Activated CD4-positive, CD25-positive, alpha-beta regulatory T cell (primary cell): ENCODE results near the gene OGFOD3.
"Not testable (repeated sequence)": the region's sequence is repeated elsewhere in the genome, so short reads cannot be mapped to it uniquely, and the experiment has no call there.

ENCODE experiments used
- DNase-seq, 4 experiments: peaks; one replicate each; lab custom pipeline; 2025; lab: John Stamatoyannopoulos, UW

OGFOD3 gene

DNA sequence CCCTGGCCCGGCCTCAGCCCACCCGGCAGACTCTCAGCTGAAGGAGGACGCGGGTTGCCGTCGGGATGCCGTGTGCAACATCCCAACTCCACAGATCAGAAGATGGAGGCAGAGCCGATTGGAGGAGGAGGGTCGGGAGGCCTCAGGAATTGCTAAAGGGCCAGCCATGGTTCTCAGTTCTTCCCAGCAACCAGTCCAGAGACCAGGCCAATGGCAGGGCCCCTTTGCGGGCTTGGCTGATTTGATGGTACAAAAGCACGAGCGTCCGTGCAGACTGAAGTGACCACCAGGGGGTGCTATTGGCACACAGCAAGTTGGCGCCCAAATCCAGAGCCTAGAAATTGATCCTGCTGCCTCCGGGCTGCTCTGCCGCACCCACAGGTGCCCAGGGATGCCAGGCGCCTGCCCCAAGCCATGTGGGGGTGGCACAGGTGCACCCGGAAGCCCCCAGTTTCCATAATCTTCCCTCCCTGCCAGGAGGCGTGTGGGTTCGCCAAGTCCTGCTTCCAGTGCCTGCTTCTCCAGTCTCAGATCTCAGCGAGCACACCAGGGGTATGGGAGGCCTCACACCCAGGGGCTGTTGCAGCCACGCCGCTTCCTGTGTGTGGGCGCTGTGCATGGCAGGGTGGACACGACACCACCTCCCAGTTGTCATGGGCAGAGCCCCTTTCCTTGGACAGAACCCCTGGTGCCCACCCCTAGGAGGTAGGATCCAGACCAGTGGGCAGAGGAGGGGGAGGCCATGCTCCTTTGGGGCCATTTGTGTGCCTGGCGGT lies 66.5 kb downstream of the OGFOD3 start:
- DNase-seq = peak; percentile 63 to 75 (median 72)

DNA sequence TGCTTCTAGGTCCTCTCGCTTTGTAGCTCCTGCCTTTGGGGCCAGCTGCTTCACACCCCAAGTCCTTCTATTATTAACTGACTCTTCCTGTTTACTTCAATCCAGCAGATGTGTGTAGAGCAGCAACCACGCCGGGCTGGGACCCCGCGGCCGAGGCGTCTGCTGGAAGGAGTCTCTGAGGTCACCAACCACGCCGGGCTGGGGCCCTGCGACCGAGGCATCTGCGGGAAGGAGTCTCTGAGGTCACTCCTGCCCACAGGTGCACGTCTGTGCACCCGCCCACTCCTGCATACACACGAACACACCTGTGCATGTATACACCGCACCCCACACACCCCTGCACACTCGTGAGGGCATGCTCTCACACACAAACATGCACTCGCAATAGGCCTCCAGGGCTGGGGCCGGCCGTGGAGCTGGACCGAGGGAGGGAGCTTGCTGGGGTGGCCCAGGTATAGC lies 67.1 kb downstream of the OGFOD3 start:
- DNase-seq = no peak

DNA sequence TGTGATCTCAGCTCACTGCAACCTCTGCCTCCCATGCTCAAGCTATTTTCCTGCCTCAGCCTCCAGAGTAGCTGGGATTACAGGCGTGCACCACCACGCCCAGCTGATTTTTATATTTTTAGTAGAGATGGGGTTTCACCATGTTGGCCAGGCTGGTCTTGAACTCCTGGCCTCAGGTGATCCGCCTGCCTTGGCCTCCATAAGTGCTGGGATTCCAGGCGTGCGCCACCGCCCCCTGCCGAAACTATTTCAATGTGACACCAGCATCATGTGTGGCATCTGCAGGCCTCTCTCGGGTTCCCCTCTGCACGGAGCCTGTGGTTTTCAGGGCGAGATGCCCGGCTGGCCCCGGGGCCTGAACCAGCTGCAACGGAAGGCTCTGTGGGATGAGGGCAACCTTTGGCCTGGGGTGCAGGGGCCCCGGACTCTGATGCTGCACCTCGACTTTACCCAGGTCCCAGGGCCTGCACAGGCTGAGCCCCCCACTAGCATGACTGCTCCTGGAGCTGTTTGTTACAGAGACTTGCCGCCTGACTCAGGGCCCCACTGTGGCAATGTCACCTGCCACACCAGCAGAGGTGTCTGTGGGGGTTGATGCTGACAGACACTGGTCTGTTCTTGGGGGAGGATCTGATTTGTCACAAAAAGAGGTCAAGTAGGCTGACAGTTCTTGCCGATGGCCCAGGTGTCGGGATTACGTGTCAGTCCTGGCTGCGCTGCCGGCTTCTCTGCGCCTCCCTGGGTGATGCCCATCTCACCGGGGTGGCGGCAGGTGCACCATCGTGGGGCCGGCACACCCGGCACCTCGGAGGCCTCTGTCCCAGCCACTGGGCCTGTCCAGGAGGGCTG lies 68.0 kb downstream of the OGFOD3 start:
- DNase-seq = no peak

DNA sequence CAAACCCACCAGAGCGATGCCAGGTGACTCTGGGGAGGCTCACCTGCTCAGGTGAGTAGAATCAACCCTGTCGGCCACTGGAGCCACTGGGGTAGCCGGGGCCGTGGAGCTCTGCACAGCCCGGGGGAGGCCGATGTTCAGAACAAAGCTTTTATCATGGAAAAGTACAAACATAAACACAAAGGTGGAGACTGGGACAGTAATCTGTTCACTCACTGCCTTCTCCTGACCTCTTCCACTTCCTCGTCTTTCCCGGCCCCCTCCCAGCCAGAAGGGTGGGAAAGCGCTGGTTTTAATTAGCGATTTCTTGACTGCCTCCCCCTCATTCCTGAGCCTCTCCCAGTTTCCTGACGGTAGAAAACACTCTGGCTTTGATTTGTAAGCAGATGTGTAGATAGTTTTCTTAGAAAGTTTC lies 69.1 kb downstream of the OGFOD3 start:
- DNase-seq = no peak

DNA sequence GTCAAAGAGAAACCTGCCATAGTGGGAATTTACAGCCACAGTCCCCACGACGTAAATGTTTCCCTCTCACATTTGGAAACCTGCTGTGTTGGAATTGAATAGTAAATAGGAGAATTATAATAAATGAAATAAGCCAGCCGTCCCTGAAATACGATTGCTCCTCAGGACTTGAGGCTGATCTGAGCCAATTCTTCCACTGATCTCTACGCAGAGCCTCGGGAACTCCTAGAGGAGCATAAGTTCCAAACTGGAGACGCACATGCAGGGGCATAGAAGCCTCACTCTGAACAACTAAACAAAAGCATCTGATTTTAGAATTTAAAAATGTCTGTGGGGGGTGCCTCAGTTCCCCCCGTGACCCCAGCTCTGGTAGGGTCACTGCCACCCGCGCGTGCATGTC lies 69.5 kb downstream of the OGFOD3 start:
- no peak for DNase-seq

DNA sequence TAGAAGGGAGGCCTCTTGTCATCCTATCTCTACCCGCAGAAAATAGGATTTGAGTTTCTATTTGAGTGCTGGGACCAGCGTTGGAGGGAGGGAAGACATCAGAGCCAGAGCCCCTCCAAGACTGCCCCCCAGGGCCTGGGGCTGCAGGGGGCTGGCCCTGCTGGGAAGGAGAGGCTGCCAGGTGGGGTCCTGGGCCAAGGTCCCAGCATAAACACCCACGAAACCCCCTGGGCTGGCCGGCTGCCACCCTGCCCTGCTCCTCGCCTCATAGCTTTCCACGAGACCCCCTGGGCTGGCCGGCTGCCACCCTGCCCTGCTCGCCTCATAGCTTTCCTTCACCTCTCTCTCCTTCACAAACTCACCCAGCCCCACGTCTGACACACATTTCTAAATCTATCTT lies 70.0 kb downstream of the OGFOD3 start:
- no peak for DNase-seq

DNA sequence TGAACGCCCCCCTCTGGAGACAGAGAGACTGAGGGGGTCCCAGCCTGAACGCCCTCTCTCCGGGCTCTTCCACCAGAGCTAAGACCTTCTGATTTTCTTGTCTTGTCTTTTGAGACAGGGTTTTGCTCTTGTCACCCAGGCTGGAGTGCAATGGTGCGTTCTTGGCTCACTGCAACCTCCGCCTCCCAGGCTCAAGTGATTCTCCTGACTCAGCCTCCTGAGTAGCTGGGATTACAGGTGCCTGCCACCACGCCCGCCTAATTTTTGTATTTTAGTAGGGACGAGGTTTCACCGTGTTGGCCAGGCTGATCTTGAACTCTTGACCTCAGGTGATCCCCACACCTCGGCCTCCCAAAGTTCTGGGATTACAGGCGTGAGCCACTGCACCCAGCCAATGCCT lies 70.4 kb downstream of the OGFOD3 start:
- DNase-seq = not testable (repeated sequence)

DNA sequence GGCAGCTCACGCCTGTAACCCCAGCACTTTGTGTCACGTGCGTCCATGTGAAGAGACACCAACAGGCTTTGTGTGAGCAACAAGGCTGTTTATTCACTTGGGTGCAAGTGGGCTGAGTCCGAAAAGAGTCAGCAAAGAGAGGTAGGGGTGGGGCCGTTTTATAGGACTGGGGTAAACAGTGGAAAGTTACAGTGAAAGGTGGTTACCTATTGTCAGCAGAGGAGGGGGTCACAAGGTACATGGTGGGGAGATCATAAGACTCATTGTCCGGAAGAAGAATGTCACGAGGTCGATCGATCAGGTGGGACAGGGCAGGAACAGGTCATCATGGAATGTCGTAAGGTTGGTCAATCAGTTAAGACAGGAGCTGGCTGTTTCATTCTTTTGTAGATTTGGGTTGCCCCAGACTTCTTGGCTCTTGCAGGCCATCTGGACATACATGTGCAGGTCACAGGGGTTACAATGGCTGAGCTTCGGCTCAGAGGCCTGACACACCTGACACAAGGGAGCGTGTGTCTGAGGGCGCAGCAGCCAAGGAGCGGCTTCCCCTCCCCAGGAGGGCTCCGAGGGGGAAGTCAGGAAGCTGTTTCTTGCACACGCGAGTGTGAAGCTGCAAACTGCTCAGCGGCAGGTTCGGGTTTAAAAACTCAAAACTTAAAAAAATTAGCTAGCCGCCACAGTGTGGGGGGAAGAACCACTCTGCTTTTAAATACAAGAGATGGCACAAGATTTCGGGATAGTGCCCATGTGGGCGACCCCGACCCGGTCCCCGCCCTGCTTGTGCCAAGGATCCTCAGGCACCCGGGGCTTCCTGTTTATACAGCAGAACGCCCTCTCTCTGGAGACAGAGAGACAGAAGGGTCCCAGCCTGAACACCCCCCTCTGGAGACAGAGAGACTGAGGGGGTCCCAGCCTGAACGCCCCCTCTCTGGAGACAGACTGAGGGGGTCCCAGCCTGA lies 71.8 kb downstream of the OGFOD3 start:
- no peak for DNase-seq

DNA sequence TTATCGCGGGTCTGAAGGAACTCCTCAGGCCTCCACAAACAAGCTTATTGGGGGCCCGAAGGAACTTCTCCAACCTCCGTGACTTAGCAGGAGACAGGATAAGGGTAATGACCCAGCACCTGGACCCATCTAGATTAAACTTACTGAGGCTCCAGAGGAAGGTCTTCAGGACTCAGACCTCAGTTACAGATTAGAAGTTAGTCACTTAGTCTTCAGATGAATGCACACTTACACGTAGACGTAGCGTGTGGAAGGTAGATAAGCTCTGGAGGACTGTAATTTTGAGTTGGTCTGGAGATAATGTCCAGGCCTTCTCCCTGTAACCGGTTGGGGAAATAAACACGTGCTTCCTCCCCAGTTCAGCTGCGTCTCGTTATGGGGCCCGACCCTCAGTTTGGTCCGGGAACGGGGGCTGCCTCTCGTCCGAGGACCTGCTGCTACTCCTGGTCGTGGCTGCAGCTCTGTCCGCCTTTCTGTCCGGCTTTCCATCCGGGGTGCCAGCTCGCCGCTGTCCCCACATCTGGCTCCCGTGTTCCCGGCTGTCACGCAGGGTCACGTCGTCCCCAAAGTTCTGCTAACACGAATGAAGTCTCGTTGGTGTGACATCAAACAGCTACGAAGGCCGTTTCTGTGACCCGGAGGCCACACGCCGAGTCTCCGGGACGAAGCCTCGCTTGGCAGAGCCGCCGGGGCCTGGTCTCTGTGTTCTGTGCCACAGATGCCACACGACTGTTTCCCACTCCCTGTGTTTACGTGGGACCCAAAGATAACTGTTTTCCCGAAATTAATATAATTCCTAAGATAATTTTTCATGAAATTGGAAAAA lies 73.0 kb downstream of the OGFOD3 start:
- DNase-seq = no peak

DNA sequence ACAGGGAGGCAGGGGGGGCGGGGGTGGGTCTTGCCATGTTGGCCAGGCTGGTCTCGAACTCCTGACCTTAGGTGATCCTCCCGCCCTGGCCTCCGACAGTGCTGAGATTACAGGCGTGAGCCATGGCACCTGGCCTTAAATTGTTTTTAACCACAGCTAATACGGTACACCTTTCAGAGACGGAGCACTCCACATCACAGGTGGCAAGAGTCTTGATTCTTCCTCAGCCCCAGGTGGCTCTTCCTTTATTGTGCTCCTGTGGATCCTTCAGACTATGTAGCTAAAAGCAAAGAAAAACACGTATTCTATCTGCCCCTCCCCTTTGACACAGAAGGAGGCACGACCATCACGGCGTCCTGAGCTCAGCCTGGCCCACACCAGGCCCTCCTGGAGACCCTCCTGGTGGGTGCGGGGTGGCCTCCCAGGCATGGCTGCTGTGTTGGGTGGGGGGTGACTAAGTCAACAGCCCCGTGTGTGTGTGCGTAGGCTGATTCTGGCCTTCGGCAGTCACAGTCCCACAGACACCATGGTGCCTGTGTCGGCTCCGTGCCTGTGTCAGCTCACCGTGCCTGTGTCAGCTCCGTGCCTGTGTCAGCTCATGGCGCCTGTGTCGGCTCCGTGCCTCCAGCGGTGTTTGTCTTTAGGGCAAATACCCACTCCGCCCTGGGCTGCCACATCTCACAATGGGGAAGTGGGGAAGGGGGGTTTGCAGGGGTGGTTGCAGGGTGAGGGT lies 74.0 kb downstream of the OGFOD3 start:
- no peak for DNase-seq

DNA sequence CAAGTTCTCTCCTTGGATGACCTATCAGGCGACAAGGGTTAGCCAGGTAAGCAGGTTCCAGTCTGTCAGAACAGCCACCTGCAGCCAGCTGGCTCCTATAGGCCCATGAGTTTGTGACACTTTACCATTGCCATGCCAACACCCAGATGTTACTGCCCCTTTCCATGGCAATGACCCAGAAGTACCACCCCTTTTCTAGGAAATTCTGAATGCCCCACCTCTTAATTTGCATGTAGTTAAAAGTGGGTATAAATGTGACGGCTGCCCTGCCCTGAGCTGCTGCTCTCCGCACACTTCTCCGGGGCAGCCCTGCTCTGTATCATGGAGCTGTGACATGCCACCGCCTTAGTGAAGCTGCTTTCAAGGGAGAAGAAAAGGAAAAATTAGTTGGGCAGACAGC lies 74.8 kb downstream of the OGFOD3 start:
- DNase-seq = no peak

DNA sequence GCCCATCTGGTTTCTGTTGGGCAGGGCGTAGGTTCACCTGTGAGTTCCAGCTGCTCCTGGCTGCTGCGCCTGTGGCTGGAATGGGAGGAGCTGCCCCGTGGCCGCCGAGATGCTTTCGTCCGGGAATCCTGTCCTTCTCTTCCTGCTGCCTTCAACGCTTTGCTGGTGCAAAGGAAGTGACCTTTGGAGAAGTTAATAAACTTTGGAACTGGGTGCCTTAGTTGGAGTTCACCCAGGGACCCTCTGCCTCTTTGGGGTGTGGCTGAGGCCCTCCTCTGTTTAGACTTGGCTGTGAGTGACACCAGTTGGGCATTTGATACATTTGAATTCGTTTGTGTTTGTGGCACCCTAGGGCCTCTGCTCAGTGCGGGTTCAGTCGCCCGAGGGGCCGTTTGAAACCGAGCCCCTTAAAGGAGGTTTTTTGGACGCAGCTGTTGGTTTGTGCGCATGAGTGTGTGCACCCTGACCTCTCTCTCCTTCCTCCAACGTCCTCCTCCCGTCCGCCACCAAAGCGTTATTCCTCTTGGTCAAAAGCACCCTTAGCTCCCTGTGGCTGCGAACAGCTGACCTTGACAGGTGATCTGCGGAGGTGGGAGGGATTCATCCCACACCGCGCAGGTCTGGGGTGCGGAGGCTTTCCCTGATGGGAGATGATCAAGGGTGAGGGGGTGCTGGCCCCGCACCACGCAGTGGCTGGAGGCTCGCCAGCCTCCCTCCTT lies 75.9 kb downstream of the OGFOD3 start:
- no peak for DNase-seq

DNA sequence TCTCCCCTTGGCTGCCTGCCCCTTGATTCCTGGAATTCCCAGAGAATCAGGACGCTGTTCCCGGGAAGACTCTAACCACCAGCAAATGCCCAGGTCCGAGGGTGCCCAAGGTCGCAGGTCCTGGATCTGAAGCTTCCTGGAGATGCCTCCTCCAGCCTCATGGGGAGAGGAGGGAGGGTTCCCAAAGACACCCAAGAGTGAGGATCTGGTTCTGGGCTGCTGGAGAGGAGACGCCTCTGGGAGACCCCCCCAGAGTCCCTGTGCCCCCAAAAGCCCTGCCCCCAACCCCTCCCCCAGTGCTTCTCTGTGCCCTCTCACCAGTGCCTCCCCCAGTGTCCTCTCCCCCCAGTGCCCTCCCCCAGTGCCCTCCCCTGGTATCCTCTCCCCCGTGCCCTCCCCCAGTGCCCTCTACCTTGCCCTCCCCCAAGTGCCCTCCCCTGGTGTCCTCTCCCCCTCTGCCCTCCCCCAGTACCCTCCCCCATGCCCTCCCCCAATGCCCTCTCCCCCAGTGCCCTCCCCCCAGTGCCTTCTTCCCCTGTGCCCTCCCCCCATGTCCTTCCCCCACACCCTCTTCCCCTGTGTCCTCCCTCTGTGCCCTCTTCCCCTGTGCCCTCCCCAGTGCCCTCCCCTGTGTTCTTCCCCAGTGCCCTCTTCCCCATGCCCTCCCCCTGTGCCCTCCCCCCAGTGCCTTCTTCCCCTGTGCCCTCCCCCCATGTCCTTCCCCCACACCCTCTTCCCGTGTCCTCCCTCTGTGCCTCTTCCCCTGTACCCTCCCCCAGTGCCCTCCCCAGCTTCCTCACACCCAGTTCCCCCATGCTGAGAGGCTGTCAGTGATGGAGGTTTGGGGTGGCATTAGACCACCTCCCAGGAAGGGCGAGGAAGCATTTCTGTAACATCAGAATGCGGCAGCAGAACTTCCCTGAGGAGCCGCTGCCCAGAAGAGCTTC lies 78.5 kb downstream of the OGFOD3 start:
- no peak for DNase-seq
